ENCODE measurements around the gene RAD54L. TPM values are rescaled to one million over a fixed set of nuclear protein-coding genes. Genes with fewer than 3 reads are reported as not detected.
A peak's percentile ranks its signal among the peaks of the same experiment; 100 is the strongest.

The RAD54L gene
- total and polyA plus RNA-seq, 2 experiments from 2014 or later: 3.0 to 4.4 TPM

DNA sequence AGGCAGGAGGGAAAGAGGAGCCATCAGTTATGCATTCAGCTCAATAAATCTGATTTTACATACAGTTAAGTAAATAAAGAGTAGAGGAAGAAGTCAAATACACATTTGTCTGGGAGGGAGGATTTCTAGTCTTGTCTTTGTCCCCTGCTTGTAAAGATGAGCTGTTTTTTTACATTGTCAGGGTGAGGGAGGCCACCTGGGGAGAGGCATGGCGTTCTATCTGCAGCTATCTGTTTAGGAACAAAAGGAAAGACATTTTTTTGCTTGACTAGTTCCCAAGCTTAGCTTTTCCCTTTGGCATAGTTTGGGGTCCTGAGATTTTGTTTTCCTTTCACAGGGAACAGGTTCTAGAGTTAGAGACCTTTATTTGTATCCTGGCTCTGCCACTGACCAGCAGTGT lies 14.9 kb downstream of the RAD54L start:
- Histone ChIP-seq H3K27me3 (replicated peaks; ENCODE audit: insufficient read depth) (no peaks in the 10 kb centered on the region), H3K4me3 (no peak overlapping the region), H3F3A (ENCODE audit: insufficient read depth) (no peaks in the 10 kb centered on the region), H3K9ac (no peak overlapping the region), H4K20me1 (ENCODE audit: insufficient read depth) (no peaks in the 10 kb centered on the region), H3K9me3 (ENCODE audit: low read depth) (no peaks in the 10 kb centered on the region), H2AFZ (no peak overlapping the region), H3K36me3 (ENCODE audit: low read depth) (no peaks in the 10 kb centered on the region), H3K27ac (no peak overlapping the region), H3K9me2 (ENCODE audit: insufficient read depth) (no peaks in the 10 kb centered on the region), H3K4me1 (ENCODE audit: insufficient read depth) (no peaks in the 10 kb centered on the region), H3K4me2 (ENCODE audit: unreplicated experiment) (no peak overlapping the region), H3K79me2 (ENCODE audit: insufficient read depth) (no peaks in the 10 kb centered on the region)
- in situ Hi-C loops (cut with MboI): no loop called here
- no peak for TF ChIP-seq EZH2 (IDR thresholded peaks at IDR 0.05; ENCODE audit: insufficient read depth, poor library complexity, severe bottlenecking)
- TF ChIP-seq EZH2phosphoT487 (IDR thresholded peaks at IDR 0.05; ENCODE audit: insufficient read depth, low read depth): no peak
- no peak for DNase-seq
- WGBS, 2 experiments (ENCODE audit: low coverage in 1 of 2, low lambda C conversion rate in 2 of 2, missing lambda C conversion rate in 2 of 2): 97 to 100% methylated on average over 1 of the region's 1 CpG

DNA sequence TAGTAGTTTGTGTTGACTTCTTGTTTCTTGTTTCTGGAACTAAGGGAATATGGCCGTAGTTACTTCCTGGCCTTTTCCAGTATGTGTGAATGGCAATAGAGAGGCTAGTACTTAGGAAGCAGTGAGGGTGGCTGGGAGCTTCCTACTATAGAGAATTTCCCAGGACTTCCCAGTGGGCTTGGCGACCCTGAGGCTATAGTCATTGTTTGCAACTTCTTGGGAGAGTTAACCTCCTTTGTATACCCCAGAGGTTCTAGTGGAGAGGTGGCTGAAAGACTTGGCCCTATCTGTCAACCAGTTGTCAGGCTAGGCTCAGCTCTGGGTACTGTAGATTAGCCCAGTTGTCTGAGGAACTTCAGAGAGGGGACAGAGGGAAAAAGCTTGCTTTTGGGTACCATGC lies 15.6 kb downstream of the RAD54L start:
- Histone ChIP-seq H4K20me1 (ENCODE audit: insufficient read depth) (no peaks in the 10 kb centered on the region), H3K4me1 (ENCODE audit: insufficient read depth) (no peaks in the 10 kb centered on the region), H2AFZ (no peak overlapping the region), H3K36me3 (ENCODE audit: low read depth) (no peaks in the 10 kb centered on the region), H3K27ac (no peak overlapping the region), H3K4me2 (ENCODE audit: unreplicated experiment) (no peak overlapping the region), H3K9me3 (ENCODE audit: low read depth) (no peaks in the 10 kb centered on the region), H3K9ac (no peak overlapping the region), H3K9me2 (ENCODE audit: insufficient read depth) (no peaks in the 10 kb centered on the region), H3K4me3 (no peak overlapping the region), H3F3A (ENCODE audit: insufficient read depth) (no peaks in the 10 kb centered on the region), H3K27me3 (replicated peaks; ENCODE audit: insufficient read depth) (no peaks in the 10 kb centered on the region), H3K79me2 (ENCODE audit: insufficient read depth) (no peaks in the 10 kb centered on the region)
- WGBS, 2 experiments (ENCODE audit: low coverage in 1 of 2, low lambda C conversion rate in 2 of 2, missing lambda C conversion rate in 2 of 2): 97 to 100% methylated on average over 2 of the region's 2 CpGs
- in situ Hi-C loops (cut with MboI): no loop called here
- no peak for DNase-seq
- no peak for TF ChIP-seq EZH2 (IDR thresholded peaks at IDR 0.05; ENCODE audit: insufficient read depth, poor library complexity, severe bottlenecking)
- TF ChIP-seq EZH2phosphoT487 (IDR thresholded peaks at IDR 0.05; ENCODE audit: insufficient read depth, low read depth): no peak

DNA sequence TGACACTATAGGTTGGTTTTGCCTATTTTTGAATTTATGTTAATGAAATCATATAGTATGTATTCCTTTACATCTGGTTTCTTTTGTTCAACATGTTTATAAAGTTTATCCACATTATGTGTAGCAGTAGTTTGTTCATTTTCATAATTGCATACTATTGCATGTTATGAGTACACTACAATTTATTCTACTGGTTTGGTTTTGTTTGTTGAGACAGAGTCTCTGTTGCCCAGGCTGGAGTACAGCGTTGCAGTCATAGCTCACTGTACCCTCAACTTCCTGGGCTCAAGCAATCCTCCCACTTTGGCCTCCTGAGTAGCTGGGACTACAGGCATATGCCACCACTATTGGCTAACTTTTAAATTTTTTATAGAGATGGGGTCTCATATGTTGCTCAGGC lies 21.0 kb downstream of the RAD54L start:
- Histone ChIP-seq H3K9me2 (ENCODE audit: insufficient read depth) (no peaks in the 10 kb centered on the region), H3K4me3 (no peak overlapping the region), H3F3A (ENCODE audit: insufficient read depth) (no peaks in the 10 kb centered on the region), H3K36me3 (ENCODE audit: low read depth) (no peaks in the 10 kb centered on the region; the same call in 1 of the 2 replicates), H4K20me1 (ENCODE audit: insufficient read depth) (no peaks in the 10 kb centered on the region), H3K4me1 (ENCODE audit: insufficient read depth) (no peaks in the 10 kb centered on the region), H2AFZ (no peak overlapping the region), H3K27me3 (replicated peaks; ENCODE audit: insufficient read depth) (no peaks in the 10 kb centered on the region), H3K27ac (no peak overlapping the region), H3K9ac (no peak overlapping the region), H3K9me3 (ENCODE audit: low read depth) (no peaks in the 10 kb centered on the region), H3K4me2 (ENCODE audit: unreplicated experiment) (no peak overlapping the region), H3K79me2 (ENCODE audit: insufficient read depth) (no peaks in the 10 kb centered on the region)
- in situ Hi-C loops (cut with MboI): no loop called here
- 100% methylated on average over 1 of the region's 1 CpG for WGBS, 2 experiments (ENCODE audit: low coverage in 1 of 2, low lambda C conversion rate in 2 of 2, missing lambda C conversion rate in 2 of 2)
- DNase-seq: no peak
- TF ChIP-seq EZH2 (IDR thresholded peaks at IDR 0.05; ENCODE audit: insufficient read depth, poor library complexity, severe bottlenecking) (no peak), EZH2phosphoT487 (IDR thresholded peaks at IDR 0.05; ENCODE audit: insufficient read depth, low read depth) (no peak)

DNA sequence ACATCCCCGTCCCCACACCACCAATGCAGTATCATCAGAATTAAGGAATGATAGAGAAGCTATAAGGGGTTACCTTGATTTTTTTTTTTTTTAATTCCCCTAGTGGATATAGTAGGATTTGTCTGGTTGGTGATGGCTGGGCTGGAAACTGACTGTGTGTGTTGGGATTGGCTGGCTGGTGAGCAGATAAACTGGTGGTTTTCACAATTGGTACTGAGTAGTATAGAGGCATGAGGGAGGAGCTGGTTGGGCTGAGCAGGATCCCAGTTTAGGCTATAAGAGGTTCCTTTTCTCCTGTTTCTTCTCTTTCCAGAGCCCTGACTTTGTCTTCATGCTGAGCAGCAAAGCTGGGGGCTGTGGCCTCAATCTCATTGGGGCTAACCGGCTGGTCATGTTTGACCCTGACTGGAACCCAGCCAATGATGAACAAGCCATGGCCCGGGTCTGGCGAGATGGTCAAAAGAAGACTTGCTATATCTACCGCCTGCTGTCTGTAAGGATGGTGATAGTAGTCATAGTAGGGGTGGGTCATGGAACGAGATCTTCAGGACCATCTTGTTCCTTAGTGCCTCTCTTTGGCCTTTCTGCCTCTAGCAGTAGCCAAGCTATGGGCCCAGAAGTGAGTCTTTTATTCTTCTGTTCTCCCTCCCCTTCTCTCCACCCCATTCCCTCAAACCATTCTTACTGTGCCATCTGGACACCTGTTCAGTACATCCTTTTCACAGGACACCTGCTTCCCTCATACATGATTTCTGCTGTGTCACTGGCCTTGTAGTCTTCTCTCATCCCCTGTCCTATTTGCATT lies 26.9 kb downstream of the RAD54L start:
- Histone ChIP-seq H3F3A (ENCODE audit: insufficient read depth) (peaks cover 15% of the 10 kb centered on the region; the same call in 1 of the 2 replicates), H3K27ac (no peak overlapping the region), H3K27me3 (replicated peaks; ENCODE audit: insufficient read depth) (no peaks in the 10 kb centered on the region), H3K4me2 (ENCODE audit: unreplicated experiment) (no peak overlapping the region), H3K9ac (no peak overlapping the region), H4K20me1 (ENCODE audit: insufficient read depth) (no peaks in the 10 kb centered on the region), H3K4me3 (no peak overlapping the region), H3K9me2 (ENCODE audit: insufficient read depth) (no peaks in the 10 kb centered on the region), H3K9me3 (ENCODE audit: low read depth) (no peaks in the 10 kb centered on the region), H3K36me3 (ENCODE audit: low read depth) (peaks cover 4% of the 10 kb centered on the region; the same call in 1 of the 2 replicates), H3K79me2 (ENCODE audit: insufficient read depth) (no peaks in the 10 kb centered on the region), H3K4me1 (ENCODE audit: insufficient read depth) (no peaks in the 10 kb centered on the region), H2AFZ (no peak overlapping the region)
- 91 to 93% methylated on average over 6 of the region's 6 CpGs for WGBS, 2 experiments (ENCODE audit: low coverage in 1 of 2, low lambda C conversion rate in 2 of 2, missing lambda C conversion rate in 2 of 2)
- in situ Hi-C loops (cut with MboI): no loop called here
- TF ChIP-seq EZH2phosphoT487 (IDR thresholded peaks at IDR 0.05; ENCODE audit: insufficient read depth, low read depth): no peak
- no peak for TF ChIP-seq EZH2 (IDR thresholded peaks at IDR 0.05; ENCODE audit: insufficient read depth, poor library complexity, severe bottlenecking)
- peak; percentile 35 for DNase-seq

All from GM23248 (cell line).